ENCODE results near the gene PARD3B.

DNA sequence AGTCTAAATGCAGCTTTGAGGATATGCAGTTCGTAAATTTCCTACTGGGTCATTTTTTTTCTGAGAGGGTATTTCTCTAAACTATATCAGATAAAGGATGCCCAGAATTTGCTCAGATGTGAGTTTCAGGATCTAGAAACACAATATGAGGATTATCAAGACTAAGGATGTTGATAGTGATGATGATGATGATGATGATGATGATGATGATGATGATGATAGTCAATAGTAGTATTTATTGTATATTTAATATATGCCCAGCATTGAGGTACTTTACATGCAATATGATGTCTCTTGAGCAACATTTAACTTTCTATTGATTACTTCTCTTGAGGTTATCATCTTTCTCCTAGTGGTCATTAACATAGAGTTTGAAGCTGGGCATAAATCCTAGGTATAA lies 914.9 kb downstream of the PARD3B start:
- TF ChIP-seq, protein P1, sequence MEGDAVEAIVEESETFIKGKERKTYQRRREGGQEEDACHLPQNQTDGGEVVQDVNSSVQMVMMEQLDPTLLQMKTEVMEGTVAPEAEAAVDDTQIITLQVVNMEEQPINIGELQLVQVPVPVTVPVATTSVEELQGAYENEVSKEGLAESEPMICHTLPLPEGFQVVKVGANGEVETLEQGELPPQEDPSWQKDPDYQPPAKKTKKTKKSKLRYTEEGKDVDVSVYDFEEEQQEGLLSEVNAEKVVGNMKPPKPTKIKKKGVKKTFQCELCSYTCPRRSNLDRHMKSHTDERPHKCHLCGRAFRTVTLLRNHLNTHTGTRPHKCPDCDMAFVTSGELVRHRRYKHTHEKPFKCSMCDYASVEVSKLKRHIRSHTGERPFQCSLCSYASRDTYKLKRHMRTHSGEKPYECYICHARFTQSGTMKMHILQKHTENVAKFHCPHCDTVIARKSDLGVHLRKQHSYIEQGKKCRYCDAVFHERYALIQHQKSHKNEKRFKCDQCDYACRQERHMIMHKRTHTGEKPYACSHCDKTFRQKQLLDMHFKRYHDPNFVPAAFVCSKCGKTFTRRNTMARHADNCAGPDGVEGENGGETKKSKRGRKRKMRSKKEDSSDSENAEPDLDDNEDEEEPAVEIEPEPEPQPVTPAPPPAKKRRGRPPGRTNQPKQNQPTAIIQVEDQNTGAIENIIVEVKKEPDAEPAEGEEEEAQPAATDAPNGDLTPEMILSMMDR (CRISPR knock-in tag; IDR thresholded peaks at IDR 0.05) = no peak
- TF ChIP-seq FOXK2 (IDR thresholded peaks at IDR 0.05) = no peak
- no peak for TF ChIP-seq NBN (conservative IDR thresholded peaks at IDR 0.05)
- no peak for TF ChIP-seq POLR2A (IDR thresholded peaks at IDR 0.05; ENCODE audit: insufficient read depth in 1 of 2, low read depth in 2 of 2, low read length in 2 of 2)
- no peak for TF ChIP-seq JUND (CRISPR knock-in tag; IDR thresholded peaks at IDR 0.05)
- TF ChIP-seq NFYB (CRISPR knock-in tag; IDR thresholded peaks at IDR 0.05) = no peak
- TF ChIP-seq, protein P2, sequence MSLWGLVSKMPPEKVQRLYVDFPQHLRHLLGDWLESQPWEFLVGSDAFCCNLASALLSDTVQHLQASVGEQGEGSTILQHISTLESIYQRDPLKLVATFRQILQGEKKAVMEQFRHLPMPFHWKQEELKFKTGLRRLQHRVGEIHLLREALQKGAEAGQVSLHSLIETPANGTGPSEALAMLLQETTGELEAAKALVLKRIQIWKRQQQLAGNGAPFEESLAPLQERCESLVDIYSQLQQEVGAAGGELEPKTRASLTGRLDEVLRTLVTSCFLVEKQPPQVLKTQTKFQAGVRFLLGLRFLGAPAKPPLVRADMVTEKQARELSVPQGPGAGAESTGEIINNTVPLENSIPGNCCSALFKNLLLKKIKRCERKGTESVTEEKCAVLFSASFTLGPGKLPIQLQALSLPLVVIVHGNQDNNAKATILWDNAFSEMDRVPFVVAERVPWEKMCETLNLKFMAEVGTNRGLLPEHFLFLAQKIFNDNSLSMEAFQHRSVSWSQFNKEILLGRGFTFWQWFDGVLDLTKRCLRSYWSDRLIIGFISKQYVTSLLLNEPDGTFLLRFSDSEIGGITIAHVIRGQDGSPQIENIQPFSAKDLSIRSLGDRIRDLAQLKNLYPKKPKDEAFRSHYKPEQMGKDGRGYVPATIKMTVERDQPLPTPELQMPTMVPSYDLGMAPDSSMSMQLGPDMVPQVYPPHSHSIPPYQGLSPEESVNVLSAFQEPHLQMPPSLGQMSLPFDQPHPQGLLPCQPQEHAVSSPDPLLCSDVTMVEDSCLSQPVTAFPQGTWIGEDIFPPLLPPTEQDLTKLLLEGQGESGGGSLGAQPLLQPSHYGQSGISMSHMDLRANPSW (CRISPR knock-in tag; IDR thresholded peaks at IDR 0.05; ENCODE audit: borderline replicate concordance) = no peak
- TF ChIP-seq, protein P3, sequence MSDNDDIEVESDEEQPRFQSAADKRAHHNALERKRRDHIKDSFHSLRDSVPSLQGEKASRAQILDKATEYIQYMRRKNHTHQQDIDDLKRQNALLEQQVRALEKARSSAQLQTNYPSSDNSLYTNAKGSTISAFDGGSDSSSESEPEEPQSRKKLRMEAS (IDR thresholded peaks at IDR 0.05) = no peak
- TF ChIP-seq GTF2F1 (IDR thresholded peaks at IDR 0.05; ENCODE audit: low read length) = no peak
- no peak for TF ChIP-seq ZNF350 (CRISPR knock-in tag; IDR thresholded peaks at IDR 0.05; ENCODE audit: borderline replicate concordance, low read depth)

Measured in HepG2 (cell line).